ENCODE results near the gene MOB1A.

DNA sequence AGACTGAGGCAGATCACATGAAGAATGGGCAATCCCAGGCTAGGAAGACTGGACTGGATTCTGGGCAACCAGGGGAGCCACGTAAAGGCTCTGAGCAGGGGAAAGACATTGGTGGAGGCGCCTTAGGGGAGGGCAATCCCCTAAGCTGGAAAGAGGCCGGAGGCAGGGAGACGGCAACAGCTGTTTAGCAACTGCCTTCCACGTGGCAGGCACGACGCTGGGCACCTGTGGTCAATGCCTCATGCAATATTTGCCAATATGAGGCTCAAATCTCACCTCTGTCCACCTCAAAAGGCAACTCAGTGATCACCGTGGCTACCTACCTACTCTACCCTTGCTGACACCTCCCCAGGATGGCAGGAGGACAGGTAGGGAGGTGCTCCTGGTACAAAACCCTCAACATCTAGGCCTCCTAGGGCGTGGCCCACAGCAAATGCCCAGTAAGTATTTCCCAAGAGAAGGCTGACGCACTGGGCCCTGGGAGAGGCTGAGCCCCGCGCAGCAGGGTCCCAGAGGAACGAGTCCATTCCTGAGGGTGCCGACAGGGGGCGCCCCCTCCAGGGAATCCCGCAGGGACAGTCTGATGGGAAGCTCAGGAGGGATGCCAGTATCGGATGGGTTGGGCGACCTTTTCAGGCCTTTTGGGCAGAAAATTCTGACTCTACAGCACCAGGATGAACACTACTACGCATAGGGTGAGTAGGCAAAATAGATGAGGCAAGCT is 39.9 kb downstream of the MOB1A start:
- TF ChIP-seq JUNB (IDR thresholded peaks at IDR 0.05; ENCODE audit: unreplicated experiment) = no peak
- TF ChIP-seq, protein P1, sequence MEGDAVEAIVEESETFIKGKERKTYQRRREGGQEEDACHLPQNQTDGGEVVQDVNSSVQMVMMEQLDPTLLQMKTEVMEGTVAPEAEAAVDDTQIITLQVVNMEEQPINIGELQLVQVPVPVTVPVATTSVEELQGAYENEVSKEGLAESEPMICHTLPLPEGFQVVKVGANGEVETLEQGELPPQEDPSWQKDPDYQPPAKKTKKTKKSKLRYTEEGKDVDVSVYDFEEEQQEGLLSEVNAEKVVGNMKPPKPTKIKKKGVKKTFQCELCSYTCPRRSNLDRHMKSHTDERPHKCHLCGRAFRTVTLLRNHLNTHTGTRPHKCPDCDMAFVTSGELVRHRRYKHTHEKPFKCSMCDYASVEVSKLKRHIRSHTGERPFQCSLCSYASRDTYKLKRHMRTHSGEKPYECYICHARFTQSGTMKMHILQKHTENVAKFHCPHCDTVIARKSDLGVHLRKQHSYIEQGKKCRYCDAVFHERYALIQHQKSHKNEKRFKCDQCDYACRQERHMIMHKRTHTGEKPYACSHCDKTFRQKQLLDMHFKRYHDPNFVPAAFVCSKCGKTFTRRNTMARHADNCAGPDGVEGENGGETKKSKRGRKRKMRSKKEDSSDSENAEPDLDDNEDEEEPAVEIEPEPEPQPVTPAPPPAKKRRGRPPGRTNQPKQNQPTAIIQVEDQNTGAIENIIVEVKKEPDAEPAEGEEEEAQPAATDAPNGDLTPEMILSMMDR (conservative IDR thresholded peaks at IDR 0.05; ENCODE audit: low read depth in 2 of 2) = peak; percentile 82 to 86
- TF ChIP-seq EZH2phosphoT487 (IDR thresholded peaks at IDR 0.05; ENCODE audit: unreplicated experiment) = no peak
- TF ChIP-seq POLR2AphosphoS5 (IDR thresholded peaks at IDR 0.05; ENCODE audit: low read depth) = no peak
- TF ChIP-seq EZH2 (IDR thresholded peaks at IDR 0.05; ENCODE audit: low read depth, unreplicated experiment) = no peak
- TF ChIP-seq REST (IDR thresholded peaks at IDR 0.05; ENCODE audit: unreplicated experiment) = no peak
- TF ChIP-seq CREB1 (CRISPR knock-in tag; IDR thresholded peaks at IDR 0.05; ENCODE audit: low read depth) = no peak
- TF ChIP-seq, protein P2, sequence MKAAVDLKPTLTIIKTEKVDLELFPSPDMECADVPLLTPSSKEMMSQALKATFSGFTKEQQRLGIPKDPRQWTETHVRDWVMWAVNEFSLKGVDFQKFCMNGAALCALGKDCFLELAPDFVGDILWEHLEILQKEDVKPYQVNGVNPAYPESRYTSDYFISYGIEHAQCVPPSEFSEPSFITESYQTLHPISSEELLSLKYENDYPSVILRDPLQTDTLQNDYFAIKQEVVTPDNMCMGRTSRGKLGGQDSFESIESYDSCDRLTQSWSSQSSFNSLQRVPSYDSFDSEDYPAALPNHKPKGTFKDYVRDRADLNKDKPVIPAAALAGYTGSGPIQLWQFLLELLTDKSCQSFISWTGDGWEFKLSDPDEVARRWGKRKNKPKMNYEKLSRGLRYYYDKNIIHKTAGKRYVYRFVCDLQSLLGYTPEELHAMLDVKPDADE (IDR thresholded peaks at IDR 0.05) = no peak
- TF ChIP-seq STAT1 (IDR thresholded peaks at IDR 0.05; ENCODE audit: unreplicated experiment) = no peak
- TF ChIP-seq ZNF114 (CRISPR knock-in tag; IDR thresholded peaks at IDR 0.05) = no peak
- TF ChIP-seq, protein P3, sequence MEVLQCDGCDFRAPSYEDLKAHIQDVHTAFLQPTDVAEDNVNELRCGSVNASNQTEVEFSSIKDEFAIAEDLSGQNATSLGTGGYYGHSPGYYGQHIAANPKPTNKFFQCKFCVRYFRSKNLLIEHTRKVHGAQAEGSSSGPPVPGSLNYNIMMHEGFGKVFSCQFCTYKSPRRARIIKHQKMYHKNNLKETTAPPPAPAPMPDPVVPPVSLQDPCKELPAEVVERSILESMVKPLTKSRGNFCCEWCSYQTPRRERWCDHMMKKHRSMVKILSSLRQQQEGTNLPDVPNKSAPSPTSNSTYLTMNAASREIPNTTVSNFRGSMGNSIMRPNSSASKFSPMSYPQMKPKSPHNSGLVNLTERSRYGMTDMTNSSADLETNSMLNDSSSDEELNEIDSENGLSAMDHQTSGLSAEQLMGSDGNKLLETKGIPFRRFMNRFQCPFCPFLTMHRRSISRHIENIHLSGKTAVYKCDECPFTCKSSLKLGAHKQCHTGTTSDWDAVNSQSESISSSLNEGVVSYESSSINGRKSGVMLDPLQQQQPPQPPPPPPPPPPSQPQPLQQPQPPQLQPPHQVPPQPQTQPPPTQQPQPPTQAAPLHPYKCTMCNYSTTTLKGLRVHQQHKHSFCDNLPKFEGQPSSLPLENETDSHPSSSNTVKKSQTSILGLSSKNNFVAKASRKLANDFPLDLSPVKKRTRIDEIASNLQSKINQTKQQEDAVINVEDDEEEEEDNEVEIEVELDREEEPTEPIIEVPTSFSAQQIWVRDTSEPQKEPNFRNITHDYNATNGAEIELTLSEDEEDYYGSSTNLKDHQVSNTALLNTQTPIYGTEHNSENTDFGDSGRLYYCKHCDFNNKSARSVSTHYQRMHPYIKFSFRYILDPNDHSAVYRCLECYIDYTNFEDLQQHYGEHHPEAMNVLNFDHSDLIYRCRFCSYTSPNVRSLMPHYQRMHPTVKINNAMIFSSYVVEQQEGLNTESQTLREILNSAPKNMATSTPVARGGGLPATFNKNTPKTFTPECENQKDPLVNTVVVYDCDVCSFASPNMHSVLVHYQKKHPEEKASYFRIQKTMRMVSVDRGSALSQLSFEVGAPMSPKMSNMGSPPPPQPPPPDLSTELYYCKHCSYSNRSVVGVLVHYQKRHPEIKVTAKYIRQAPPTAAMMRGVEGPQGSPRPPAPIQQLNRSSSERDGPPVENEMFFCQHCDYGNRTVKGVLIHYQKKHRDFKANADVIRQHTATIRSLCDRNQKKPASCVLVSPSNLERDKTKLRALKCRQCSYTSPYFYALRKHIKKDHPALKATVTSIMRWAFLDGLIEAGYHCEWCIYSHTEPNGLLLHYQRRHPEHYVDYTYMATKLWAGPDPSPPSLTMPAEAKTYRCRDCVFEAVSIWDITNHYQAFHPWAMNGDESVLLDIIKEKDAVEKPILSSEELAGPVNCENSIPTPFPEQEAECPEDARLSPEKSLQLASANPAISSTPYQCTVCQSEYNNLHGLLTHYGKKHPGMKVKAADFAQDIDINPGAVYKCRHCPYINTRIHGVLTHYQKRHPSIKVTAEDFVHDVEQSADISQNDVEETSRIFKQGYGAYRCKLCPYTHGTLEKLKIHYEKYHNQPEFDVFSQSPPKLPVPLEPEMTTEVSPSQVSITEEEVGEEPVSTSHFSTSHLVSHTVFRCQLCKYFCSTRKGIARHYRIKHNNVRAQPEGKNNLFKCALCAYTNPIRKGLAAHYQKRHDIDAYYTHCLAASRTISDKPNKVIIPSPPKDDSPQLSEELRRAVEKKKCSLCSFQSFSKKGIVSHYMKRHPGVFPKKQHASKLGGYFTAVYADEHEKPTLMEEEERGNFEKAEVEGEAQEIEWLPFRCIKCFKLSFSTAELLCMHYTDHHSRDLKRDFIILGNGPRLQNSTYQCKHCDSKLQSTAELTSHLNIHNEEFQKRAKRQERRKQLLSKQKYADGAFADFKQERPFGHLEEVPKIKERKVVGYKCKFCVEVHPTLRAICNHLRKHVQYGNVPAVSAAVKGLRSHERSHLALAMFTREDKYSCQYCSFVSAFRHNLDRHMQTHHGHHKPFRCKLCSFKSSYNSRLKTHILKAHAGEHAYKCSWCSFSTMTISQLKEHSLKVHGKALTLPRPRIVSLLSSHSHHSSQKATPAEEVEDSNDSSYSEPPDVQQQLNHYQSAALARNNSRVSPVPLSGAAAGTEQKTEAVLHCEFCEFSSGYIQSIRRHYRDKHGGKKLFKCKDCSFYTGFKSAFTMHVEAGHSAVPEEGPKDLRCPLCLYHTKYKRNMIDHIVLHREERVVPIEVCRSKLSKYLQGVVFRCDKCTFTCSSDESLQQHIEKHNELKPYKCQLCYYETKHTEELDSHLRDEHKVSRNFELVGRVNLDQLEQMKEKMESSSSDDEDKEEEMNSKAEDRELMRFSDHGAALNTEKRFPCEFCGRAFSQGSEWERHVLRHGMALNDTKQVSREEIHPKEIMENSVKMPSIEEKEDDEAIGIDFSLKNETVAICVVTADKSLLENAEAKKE (CRISPR knock-in tag; IDR thresholded peaks at IDR 0.05) = no peak

Measured in GM23338 (cell line).